Activated T-cell treated with anti-CD3 and anti-CD28 coated beads for 24 hours (primary cell): Measurements from ENCODE around the gene CACNA1A.
"Not testable (repeated sequence)": the region's sequence is repeated elsewhere in the genome, so short reads cannot be mapped to it uniquely, and the experiment has no call there.

ENCODE experiments used
- DNase-seq: peaks from one replicate; pipeline ENCODE4 v3.0.0-alpha.2; 2020; ENCODE audit warnings: low read depth

Gene CACNA1A

DNA sequence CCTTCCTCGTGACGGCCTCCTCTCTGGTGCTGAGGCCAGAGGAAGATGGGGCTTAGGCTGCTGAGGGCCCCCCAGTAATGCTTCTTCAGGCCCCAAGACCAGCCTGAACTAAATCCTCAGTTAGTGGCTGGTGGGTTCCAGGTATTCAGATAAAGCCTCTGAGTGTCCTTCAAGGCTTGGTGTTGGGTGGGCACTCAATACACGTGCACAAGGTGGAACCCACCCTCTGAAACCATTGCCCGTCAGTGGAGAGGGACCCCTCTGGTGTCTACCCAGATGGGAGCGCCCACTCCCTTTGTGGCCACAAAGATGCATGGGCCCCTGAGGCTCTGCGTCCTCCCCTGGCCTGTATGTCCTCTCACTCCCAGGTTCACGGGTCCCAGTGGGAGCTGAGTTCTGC lies 277.0 kb downstream of the CACNA1A start:
- DNase-seq = no peak

DNA sequence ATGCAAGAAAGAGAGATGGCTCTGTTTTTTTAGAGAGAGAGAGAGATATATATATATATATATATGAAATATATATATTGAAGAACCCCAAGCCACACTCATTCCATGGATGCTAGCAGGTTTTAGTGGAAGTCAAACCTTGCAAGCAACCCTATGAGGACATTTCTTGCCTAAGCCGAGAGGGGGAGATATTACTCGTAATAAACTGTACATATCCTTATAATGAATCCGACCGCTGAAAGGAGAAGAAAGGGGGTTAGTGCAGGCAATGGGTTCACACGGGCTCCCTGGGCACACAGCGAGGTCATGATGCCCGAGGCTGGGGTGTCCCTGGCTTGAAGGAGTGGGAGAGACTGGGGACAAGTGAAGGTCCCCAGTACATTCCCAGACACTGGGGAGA lies 277.7 kb downstream of the CACNA1A start:
- DNase-seq = no peak

DNA sequence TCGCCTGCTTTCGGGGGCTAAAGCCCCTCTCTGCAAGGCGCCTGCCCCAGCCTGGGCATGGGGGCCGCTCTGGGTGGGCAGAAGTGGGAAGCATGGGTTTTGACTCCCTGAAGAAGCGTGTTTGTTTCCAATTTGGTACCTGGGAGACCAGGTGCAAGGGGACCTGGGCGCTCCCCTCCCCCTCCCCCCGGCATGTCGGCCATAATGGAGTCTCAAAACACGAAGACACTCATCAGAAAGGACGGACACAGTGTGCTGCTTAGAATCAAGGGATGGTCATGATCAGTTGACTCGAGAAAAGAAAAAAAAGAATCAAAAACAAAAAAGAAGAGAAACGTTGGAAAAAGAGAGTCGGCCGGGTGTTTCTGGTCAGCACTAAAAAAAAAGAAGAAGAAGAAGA lies 279.3 kb downstream of the CACNA1A start:
- DNase-seq = no peak

DNA sequence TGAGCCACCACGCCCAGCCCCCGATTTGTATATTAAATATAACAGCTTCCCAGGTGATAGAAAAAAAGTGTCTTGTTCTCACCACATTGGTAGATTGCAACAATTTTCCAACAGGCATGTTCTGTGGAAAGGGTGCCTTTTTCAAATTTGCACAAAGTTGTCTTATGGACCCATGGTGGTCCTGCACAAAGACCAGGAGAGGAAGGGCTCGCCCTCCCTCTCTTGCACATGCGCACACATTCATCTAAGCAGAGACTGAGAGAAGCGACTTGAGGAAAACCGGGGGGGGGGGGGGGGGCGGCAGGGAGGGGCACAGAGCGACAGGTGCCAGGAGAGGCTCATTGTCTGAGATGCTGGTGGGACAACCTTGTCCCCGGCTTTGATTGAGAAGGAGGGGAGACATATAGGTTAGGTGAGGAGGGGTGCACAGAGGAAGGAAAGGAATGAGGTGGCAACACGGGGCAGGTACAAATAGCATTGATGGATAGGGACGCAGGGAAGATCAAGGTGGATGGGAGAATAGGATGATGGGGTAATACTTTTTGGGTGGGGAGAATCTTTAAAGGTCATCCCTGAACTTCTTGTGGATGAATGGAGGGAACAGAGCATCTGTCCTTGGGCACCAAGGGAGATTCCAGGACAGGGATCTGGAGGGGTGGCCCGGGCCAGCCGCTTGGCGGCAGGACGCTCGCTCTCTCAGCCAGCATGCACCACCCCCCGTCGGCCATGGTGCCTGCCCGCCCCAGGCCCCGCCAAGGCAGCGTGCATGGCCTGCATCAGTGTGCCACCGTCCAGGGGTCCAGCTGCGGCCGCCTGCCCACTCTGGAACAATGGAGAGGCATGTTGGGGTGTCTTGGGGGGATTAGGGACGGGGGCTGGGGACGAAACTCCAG lies 280.1 kb downstream of the CACNA1A start:
- DNase-seq = no peak

DNA sequence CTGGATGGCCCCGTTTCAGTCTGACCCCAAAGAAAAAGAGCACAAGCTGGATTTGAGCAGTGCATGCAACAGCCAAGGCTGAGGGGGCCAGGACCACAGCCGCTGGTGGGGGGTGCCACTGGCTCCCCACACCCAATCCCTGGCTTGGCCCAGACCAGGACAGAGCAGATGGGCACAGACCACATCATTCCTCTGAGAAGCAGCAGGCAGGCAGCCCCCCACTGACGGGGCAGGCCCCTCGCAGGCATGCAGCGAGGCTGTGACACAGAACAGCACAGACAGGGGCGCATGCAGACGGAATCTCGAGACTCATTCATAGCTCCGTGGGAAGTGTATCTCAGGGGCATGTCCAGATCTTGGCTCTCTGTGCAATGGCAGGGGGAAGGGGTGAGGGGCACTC lies 281.2 kb downstream of the CACNA1A start:
- no peak for DNase-seq

DNA sequence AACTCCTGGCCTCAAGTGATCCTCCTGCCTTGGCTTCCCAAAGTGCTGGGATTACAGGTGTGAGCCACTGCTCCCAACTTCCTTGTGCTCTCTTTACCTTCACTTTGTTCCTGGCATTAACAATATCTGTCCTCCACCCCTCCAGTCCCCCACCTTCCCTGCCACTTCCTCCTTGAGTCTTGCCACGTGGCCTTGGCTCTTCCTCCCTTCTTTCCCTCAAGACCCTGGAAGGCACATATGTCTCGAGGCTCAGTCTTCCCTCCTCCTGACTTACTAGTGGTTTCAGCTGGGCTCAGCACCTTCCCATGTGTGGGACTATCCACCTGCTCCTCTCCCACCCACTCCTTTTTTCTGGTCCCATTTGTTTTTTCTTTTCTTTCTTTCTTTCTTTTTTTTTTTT lies 285.4 kb downstream of the CACNA1A start:
- DNase-seq = no peak

DNA sequence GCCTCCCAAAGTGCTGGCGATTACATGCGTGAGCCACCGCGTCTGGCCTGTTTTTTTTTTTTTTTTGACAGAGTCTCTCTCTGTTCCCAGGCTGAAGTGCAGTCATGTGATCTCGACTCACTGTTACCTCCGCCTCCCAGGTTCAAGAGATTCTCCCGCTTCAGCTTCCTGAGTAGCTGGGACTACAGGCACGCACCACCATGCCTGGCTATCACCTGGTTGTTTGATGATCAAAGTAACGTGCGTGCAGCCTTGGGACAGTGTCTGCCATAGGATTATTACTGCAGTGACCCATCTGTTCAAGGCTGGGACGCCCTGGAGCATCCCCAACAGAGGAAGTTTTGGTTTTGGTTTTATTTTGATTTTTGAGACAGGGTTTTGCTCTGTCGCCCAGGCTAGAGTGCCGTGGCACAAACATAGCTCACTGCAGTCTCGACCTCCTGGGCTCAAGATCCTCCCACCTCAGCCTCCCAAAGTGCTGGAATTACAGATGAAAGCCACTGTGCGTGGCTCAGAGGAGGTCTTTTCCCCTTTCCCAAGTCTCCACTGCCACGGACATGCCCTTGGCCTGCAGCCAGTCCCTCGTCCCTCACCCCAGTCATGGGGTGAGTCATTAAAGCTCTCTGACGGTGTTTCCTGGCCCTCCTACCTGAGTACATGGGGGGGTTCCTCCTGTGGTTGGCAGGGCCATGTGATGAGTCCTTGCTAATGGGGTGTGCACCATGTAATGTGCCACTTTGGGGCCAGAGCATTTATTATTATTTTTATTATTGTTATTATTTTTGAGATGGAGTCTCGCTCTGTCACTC lies 290.5 kb downstream of the CACNA1A start:
- no peak for DNase-seq

DNA sequence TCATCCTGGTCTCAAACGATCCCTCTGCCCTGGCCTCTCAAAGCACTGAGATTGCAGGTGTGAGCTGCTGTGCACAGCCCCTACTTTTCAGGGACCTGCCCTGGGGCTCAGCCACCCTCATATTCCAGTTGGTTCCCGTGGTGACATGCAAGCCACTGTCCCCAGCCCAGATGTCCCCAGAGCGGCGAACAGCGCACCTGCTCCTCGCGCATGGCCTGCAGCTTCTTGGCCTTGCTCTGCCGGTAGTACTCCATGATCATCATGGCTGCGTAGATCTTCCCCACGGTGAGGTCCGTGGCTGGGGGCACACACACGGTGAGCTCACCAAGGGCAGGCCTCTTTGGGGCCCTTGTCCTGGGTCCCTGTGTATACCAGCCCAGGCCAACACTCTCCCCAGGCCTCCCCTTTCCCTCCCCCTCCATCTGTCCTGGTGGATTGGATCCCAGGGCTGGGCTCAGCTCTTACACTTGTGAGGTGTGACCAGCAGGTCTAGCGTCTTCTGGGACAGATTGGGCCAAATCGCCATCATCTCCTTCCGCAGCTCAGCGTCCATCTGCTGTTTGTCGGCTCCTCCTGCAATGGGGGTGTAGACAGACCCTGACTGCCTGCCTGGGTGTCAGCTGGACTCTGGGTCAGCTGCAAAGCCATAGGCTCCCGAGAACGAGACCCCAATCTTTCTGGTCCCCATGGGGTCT lies 292.1 kb downstream of the CACNA1A start:
- no peak for DNase-seq

DNA sequence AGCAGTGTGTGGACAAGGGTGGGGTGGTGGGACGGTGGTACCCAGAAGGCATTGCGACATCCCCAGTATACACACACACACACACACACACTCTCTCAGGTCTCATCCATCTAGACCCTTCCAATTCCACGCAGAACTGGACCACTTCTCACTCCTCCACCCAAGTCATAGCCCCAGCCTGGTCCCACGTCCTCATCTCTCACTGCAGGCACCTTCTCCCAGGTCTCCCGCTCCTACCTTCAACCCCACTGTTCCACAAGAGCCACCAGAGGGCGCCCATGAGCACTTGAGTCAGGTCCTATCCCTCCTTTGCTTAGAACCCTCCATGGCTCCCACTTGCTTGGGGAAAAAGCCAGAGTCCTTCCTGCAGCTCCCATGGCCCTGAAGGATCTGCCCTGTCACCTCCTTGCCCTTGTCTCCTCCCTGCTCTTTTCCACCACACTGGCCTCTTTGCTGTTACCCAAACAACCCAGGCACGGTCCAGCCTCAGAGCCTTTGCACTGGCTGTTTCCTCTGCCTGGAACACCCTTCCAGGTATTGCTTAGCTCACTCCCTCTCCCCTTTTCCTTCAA lies 293.4 kb downstream of the CACNA1A start:
- peak; percentile 62 for DNase-seq

DNA sequence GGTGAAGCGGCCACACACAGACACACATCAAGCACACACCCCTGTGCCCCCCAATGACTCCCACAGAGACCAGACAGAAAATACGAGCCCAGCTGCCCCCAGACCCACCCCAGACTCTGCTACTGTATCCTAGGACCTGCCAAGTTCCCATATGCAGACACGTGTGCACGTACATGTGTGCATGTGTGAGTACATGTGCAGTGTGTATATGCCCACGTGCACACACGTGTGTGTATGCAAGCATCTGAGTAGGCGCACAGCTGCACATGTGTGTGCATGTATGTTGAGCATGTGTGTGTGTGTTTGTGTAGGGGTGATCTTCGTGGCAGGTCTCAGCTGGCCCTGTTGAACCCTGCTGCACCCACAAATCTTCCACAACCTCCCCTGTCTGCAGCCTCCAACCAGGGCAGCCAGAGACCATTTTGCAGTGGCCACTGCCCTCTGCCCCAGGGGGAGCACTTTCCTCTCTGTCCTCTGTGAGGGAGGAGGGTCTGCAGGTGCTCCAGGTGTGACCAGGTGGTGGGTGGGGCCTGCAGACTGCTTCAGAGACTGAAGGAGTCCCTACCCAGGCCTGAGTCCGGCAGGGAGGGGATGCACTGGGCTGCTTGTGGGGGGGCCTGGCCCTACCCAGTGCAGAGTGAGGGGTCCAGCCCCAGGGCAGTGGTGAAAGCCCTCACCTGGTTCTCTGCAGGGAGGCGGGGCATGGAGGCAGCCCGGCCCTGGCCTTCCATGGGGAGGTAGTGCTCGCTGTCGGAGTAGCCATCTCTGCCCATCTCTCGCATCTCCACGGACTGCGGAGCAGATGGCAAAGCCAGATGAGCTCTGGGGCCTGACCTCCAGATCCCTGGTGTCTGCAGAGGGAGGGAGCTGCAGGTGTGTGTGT lies 294.6 kb downstream of the CACNA1A start:
- DNase-seq = no peak

DNA sequence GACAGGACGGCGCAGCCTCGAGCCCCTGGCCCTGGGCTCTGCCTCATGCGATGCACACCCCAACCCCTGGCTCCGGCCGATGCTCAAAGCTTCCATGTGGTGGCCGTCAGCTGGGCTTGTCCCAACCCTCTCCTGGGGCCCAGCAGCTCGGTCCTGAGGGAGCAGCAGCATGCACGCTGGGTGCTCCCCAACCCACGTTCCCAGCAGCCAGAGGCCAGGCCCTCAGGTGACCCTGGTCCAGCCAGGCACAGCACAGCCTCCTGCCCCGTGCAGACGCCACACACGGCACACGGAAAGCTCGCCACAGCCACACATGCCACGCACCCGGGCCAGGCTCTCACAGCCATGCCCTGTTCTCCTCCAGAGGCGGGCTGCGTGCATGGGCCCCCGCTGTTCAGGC lies 295.3 kb downstream of the CACNA1A start:
- DNase-seq = no peak

DNA sequence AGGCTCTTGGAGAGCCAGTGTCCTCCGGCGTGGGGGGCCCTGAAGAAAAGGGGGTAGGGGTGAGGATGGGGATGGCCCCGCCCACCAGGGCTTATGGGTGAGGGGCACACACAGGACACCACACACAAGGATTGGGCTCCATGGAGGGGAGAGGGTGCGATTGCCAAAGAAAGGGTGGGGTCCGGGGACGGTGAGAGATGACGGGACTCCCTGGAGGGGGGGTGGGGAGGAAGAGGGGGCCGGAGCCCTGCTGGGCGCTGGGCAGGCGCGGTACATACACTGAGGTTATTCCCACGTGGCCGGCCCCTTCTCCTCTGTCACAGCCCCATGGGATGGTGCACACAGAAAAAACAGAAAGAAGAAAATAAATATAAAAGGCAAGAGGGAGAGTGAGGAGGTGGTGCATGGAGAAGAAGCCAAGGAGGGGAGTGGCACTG lies 295.9 kb downstream of the CACNA1A start:
- DNase-seq = no peak

DNA sequence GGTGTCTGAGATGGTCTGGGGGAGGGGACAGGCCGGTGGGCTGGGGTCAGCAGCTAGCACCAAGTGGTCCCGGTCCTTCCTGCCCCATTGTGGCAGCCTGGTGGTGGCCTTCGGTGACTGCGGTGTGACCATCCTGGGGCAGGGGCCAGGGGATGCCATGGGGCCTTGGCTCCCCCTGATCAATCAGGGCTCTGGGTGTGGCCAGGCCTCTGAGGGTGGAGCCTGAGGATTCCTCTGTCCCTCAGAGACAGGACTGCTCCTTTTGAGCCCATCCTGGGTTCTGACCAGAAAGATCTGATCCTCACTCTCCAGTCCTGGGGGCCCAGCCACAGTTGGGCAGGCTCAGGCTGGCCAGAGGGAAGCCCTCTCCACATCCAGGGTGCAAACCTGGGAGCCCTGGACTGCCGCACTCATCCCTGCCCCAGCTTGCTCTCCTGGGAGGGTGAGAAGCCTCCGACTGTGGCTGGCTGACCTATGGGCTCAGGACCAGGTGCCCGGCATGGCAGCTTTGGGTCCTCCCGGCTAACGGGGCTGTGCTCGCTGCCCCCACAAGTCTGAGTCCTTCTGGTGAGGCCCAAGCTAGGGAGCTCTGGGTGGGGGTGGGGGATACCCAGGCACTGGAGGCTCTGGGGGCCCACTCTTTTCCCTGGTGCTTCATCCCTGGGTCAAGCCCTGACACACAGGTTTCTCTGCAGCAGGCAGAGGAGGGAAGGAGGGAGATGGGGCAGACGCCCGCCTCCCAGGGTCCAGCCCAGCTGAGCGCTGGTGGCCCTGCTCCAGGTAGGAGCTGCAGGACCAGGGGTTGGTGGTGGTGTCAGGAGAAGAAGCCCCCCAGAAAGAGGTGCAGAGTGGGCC lies 296.6 kb downstream of the CACNA1A start:
- DNase-seq = no peak

DNA sequence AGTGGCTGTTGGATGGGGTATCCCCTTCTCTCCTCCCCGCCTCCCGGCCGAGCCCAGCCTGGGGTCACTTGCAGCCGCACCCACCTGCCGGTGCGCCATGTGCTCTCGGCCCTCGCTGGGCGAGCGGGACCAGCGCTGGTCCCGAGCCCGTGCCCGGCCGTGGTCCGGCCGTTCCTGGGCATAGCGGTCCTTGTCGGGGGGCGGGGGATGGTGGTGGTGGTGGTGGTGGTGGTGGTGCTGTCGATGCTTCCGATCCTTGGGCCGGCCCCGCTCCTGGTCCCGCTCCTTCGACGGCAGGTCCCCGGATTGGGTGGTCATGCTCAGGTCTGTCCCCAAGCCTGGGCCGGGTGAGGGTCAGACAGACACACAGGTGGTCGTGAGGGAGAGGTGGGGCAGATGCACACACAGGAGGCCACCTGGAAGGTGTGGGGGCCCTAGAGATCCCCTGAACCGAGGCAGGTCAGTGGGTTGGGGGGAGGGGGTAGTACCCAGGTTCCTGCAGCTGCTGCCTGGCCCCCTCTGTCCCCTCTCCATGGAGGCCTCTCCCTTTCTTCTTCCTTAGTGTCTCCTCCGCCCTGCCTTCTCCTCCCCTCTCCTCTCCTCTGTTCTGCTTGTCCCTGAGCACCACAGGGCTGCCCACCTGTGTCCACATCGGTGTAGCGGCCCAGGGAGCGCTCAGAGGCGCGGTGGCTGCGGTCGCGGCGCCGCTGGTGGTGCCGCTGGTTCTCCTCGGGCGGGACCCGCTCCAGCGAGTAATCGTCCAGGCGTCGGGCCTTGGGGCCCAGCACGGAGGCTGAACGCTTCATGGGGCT lies 297.4 kb downstream of the CACNA1A start:
- no peak for DNase-seq

DNA sequence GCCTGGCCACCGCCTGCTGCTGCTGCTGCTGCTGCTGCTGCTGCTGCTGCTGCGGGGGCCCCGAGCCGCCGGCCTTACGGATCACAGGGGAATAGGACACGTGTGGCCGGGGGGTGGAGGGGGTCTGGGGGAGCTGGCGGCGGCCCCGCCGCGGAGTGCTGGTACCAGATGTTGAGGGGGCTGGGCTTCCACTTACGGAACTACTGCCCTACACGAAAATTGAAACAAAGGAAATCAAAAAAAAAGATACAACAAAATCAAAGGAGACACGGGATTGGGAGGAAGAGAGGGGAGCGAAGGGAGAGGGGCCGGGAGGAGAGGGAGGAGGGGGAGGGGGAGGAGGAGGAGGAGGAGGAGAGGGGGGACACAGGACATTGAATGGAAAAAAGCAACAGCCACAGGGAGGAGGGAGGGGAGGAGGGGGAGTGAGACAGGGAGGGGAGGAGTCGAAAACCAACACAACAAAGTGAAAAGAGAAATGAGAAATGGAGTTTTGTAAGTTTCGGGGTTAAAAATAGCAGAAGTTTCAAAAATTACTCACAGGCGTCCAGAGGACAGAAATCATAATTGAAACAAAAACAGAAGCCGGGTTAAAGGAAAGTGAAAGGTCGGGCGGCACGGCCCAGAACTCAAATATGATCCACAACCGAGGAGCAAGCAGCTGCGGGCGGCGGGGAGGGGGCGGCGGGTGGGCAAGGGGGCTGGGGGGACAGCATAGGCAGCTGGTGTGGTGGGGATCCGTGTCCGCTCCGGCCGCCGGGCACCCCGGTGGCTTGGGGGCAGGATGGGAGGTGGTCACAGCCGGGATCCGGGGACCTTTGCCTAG lies 298.2 kb downstream of the CACNA1A start:
- DNase-seq = peak; percentile 55

DNA sequence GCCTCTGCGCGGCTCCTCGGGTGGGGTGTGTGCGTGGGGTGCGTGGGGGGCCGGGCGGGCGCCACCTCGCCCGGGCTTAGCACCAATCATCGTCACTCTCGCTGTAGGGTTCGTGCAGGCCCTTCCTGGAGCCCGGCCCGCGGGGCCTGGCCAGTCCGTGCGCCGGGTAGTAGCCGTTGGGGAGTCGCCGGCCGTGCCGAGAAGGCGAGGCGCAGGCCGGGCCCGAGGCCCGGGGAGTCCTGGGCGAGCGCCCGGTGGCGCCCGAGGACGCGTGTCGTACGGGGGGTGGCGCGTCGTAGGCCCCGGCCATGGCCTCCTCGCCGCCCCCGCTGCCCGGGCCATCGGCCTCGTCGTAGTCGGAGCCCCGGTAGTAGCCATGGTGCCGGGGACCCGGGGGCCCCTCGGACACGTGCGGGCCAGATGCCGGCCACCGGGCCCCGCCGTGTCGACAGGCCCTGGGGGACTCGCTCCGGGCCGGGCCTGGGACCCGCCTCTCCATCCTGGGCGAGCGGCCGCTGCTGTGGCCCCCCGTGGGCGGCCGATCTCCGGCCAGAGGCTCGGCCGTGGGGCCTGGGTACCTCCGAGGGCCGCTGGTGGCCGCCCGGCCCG lies 298.9 kb downstream of the CACNA1A start:
- DNase-seq = no peak

DNA sequence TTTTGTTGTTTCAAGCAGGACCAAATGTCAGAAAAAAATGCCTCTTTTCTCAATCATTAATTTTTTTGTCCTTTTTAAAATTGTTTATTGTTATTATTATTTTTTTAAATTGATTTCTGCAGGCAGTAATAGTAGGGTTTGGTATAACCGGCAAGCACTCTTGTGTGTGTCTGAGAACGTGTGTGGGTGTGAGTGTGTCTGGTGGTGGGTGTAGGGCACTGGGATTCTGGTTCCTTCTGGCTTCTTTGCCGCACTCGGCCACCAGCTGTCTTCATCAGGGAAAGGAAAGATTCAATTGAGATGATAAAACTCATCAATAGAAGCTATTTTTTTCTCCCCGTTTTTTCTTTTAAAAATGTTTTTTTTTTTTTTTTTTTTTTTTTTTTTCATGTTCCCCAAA lies 299.7 kb downstream of the CACNA1A start:
- no peak for DNase-seq

DNA sequence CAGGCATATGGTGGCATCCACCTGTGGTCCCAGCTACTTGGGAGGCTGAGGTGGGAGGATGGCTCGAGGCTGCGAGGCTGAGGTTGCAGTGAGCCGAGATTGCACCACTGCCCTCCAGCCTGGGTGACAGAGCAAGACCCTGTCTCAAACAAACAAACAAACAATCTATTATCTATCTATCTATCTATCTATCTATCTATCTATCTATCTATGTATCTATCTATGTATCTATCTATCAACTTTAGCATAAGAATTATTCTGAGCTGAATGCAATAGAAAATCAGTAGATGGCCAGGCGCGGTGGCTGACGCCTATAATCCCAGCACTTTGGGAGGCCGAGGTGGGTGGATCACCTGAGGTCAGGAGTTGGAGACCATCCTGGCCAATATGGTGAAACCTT lies 304.2 kb downstream of the CACNA1A start:
- DNase-seq = not testable (repeated sequence)
